Natural killer cell (primary cell): Measurements from ENCODE around the gene FOXP3. TPM values are rescaled to one million over a fixed set of nuclear protein-coding genes. Genes with fewer than 3 reads are reported as not detected.

Experiments
- ATAC-seq, 3 donors: fragments of 150-1000 bp in 2 of 3; fragments of 200-7000 bp in 1 of 3; cut with Tn5 transposase; 1 replicate in 1 of 3; 2 replicates in 2 of 3; pipeline ENCODE4 v1.10.0; 2021; ENCODE audit warnings: mild to moderate bottlenecking in 2 of 3, moderate library complexity in 2 of 3
- DNase-seq, 2 donors: peaks; one replicate each; pipeline versions ENCODE4 v3.0.0 to v3.0.0-alpha.2; 2013 to 2021; ENCODE audit warnings: mixed read lengths in 1 of 2
- H3K27ac ChIP-seq: one replicate; pipeline ENCODE4 v1.5.1; 2013; ENCODE audit warnings: mild to moderate bottlenecking, low read length
- H3K27me3 ChIP-seq: one replicate; pipeline ENCODE4 v1.6.1; 2013; ENCODE audit warnings: low read length; ENCODE audit not compliant: control insufficient read depth, insufficient read depth
- H3K36me3 ChIP-seq: one replicate; pipeline ENCODE4 v1.6.1; 2013; ENCODE audit warnings: low read length; ENCODE audit not compliant: control insufficient read depth, insufficient read depth
- H3K4me1 ChIP-seq: one replicate; pipeline ENCODE4 v1.6.1; 2013; ENCODE audit warnings: low read length; ENCODE audit not compliant: control insufficient read depth, insufficient read depth
- H3K4me3 ChIP-seq: one replicate; pipeline ENCODE4 v1.5.1; 2013; ENCODE audit warnings: low read length
- H3K9me3 ChIP-seq: one replicate; pipeline ENCODE4 v1.6.1; 2013; ENCODE audit warnings: low read length; ENCODE audit not compliant: control insufficient read depth, insufficient read depth
- H3K27ac Mint-ChIP-seq, 2 donors: one replicate each; pipeline ENCODE4 v1.8.0; 2022; ENCODE audit warnings: mild to moderate bottlenecking in 2 of 2, mixed read lengths in 2 of 2, moderate library complexity in 1 of 2
- H3K27me3 Mint-ChIP-seq, 2 donors: one replicate each; pipeline ENCODE4 v1.8.0; 2022; ENCODE audit warnings: low read depth in 2 of 2, mixed read lengths in 2 of 2
- H3K36me3 Mint-ChIP-seq: one replicate; pipeline ENCODE4 v1.8.0; 2022; ENCODE audit warnings: mixed read lengths
- H3K4me1 Mint-ChIP-seq, 2 donors: one replicate each; pipeline ENCODE4 v1.8.0; 2022; ENCODE audit warnings: mixed read lengths in 2 of 2
- H3K4me3 Mint-ChIP-seq: one replicate; pipeline ENCODE4 v1.8.0; 2022; ENCODE audit warnings: mild to moderate bottlenecking, moderate library complexity, mixed read lengths
- H3K9me3 Mint-ChIP-seq, 2 donors: one replicate each; pipeline ENCODE4 v1.8.0; 2022; ENCODE audit warnings: mixed read lengths in 2 of 2
- CTCF ChIP-seq: fragments of 200-600 bp; IDR thresholded peaks from one replicate; pipeline ENCODE4 v1.8.0; 2022; ENCODE audit warnings: antibody characterized with exemption
- WGBS: methylation state at CpG from one replicate; pipeline ENCODE4 v1.1.7; 2013; ENCODE audit warnings: missing lambda C conversion rate; ENCODE audit not compliant: insufficient coverage; 5-methylcytosine and 5-hydroxymethylcytosine counted together
- intact Hi-C: fragments of 100-400 bp; cut with micrococcal nuclease; formaldehyde crosslinking; loops from one replicate; pipeline ENCODE4 v1.14.2; 2022
- total RNA-seq, 4 donors: library from RNA; stranded (reverse); fragments of 120-200 nt in 1 of 4; gene quantifications; one replicate each; pipeline versions ENCODE4 v1.2.3 to v1.2.4, GENCODE V29; 2013 to 2022

FOXP3 gene
- total RNA-seq, 3 donors from 2014 or later (not counting 1 experiment from before 2014, with no cell fraction given) = 0.09 to 0.32 (median 0.20) TPM

GRCh38 chrX:49269767-49270248 lies 5.3 kb upstream of the FOXP3 start, which contains the start of gene PPP1R3F:
Gene PPP1R3F, plus strand, starts transcription at chrX:49269793. Its CDS starts 77 bp downstream, at chrX:49269870.
- Histone ChIP-seq H3K27me3 (no peaks in the 10 kb centered on the region), H3K4me3 (peak within 1 kb of the TSS; percentile 92), H3K9me3 (no peaks in the 10 kb centered on the region), H3K27ac (peak within 1 kb of the TSS; percentile 100), H3K36me3 (no peaks in the 10 kb centered on the region), H3K4me1 (peaks cover 54% of the 10 kb centered on the region)
- no peaks in the 10 kb centered on the region for H3K36me3 Mint-ChIP-seq
- no peaks in the 10 kb centered on the region for H3K9me3 Mint-ChIP-seq
- TF ChIP-seq CTCF = no peak
- intact Hi-C loops = loop anchor here (1.0 kb wide), 2 partner anchors 39 to 70 kb away; partner anchors contain the start of gene SYP
- no peaks in the 10 kb centered on the region for H3K27me3 Mint-ChIP-seq
- H3K4me1 Mint-ChIP-seq = peaks cover 36 to 49% of the 10 kb centered on the region in 2 donors
- ATAC-seq = peak; percentile 11 to 22 (median 18)
- under 1% methylated on average over 70 of the region's 70 CpGs for WGBS
- peak within 1 kb of the TSS; percentile 90 for H3K4me3 Mint-ChIP-seq
- H3K27ac Mint-ChIP-seq = peak within 1 kb of the TSS; percentile 95 to 96
- no peak for DNase-seq

- intact Hi-C loops = loop anchor here (1.0 kb wide), 2 partner anchors 40 to 69 kb away; partner anchors contain the start of gene SYP
Observed at GRCh38 chrX:49269010-49269766, 4.7 kb upstream of the FOXP3 start.

GRCh38 chrX:49268702-49269009 lies 4.1 kb upstream of the FOXP3 start:
- peak overlapping the region; percentile 95 to 96 for H3K27ac Mint-ChIP-seq
- Histone ChIP-seq H3K4me3 (peak overlapping the region; percentile 43), H3K27ac (peak overlapping the region; percentile 100), H3K27me3 (no peaks in the 10 kb centered on the region), H3K36me3 (no peaks in the 10 kb centered on the region), H3K4me1 (peaks cover 42% of the 10 kb centered on the region), H3K9me3 (no peaks in the 10 kb centered on the region)
- no peak for TF ChIP-seq CTCF
- H3K27me3 Mint-ChIP-seq = no peaks in the 10 kb centered on the region
- intact Hi-C loops = loop anchor here (1.0 kb wide), 2 partner anchors 41 to 68 kb away; partner anchors contain the start of gene SYP
- no peak for ATAC-seq
- no peaks in the 10 kb centered on the region for H3K36me3 Mint-ChIP-seq
- peak overlapping the region; percentile 90 for H3K4me3 Mint-ChIP-seq
- H3K9me3 Mint-ChIP-seq = no peaks in the 10 kb centered on the region
- DNase-seq = no peak
- WGBS = 0% methylated on average over 4 of the region's 4 CpGs
- H3K4me1 Mint-ChIP-seq = peaks cover 28 to 39% of the 10 kb centered on the region in 2 donors

More at GRCh38 chrX:49269010-49269766, 4.7 kb upstream of the FOXP3 start:
- Mint-ChIP-seq H3K4me1 (peaks cover 30 to 43% of the 10 kb centered on the region in 2 donors), H3K27me3 (no peaks in the 10 kb centered on the region), H3K36me3 (no peaks in the 10 kb centered on the region), H3K4me3 (peak overlapping the region; percentile 90), H3K9me3 (no peaks in the 10 kb centered on the region), H3K27ac (peak overlapping the region; percentile 95 to 96)
- ATAC-seq (peak; percentile 82 to 94 (median 84)), DNase-seq (peak; percentile 87 to 97)
- Histone ChIP-seq H3K4me1 (peaks cover 48% of the 10 kb centered on the region), H3K9me3 (no peaks in the 10 kb centered on the region), H3K27me3 (no peaks in the 10 kb centered on the region), H3K27ac (peak overlapping the region; percentile 100), H3K4me3 (peak overlapping the region; percentile 92), H3K36me3 (no peaks in the 10 kb centered on the region)
- no peak for TF ChIP-seq CTCF
- WGBS = under 1% methylated on average over 45 of the region's 45 CpGs
